Fibroblast of the conjunctiva (primary cell): ENCODE data around the gene SLC48A1.
"Not testable (repeated sequence)": the region's sequence is repeated elsewhere in the genome, so short reads cannot be mapped to it uniquely, and the experiment has no call there.

Experiments used
- DNase-seq: peaks from one replicate; pipeline ENCODE4 v3.0.0-alpha.2; 2010; ENCODE audit warnings: low read depth

The SLC48A1 gene

GRCh38 chr12:47811581-47812484, 38.8 kb downstream of the SLC48A1 start:
- peak; percentile 66 for DNase-seq

- DNase-seq: peak; percentile 73
Measured at GRCh38 chr12:47812797-47813510, 39.9 kb downstream of the SLC48A1 start.

GRCh38 chr12:47813511-47814196, 40.6 kb downstream of the SLC48A1 start:
- DNase-seq: no peak

GRCh38 chr12:47814539-47815170, 41.6 kb downstream of the SLC48A1 start:
- no peak for DNase-seq

GRCh38 chr12:47815447-47815846, 42.4 kb downstream of the SLC48A1 start:
- not testable (repeated sequence) for DNase-seq

- no peak for DNase-seq
Measured at GRCh38 chr12:47816403-47817271, 43.6 kb downstream of the SLC48A1 start.

GRCh38 chr12:47817272-47818006, 44.4 kb downstream of the SLC48A1 start:
- DNase-seq: no peak

- no peak for DNase-seq
Measured at GRCh38 chr12:47818007-47818376, 45.0 kb downstream of the SLC48A1 start.

- DNase-seq: no peak
Measured at GRCh38 chr12:47818467-47819137, 45.6 kb downstream of the SLC48A1 start.

- DNase-seq: no peak
Measured at GRCh38 chr12:47819138-47819895, 46.3 kb downstream of the SLC48A1 start.

- DNase-seq: peak; percentile 75
Measured at GRCh38 chr12:47819896-47820630, 47.0 kb downstream of the SLC48A1 start, which contains the start of gene HDAC7. Gene HDAC7, minus strand, starts transcription at chr12:47819903. Its CDS starts 118 bp downstream, at chr12:47819785.

GRCh38 chr12:47820631-47821345, 47.8 kb downstream of the SLC48A1 start:
- DNase-seq: peak; percentile 96

GRCh38 chr12:47821346-47821706, 48.3 kb downstream of the SLC48A1 start:
- DNase-seq: no peak

GRCh38 chr12:47822401-47822800, 49.4 kb downstream of the SLC48A1 start:
- DNase-seq: no peak

- no peak for DNase-seq
Measured at GRCh38 chr12:47822863-47823262, 49.8 kb downstream of the SLC48A1 start.

GRCh38 chr12:47823422-47824086, 50.5 kb downstream of the SLC48A1 start:
- DNase-seq: no peak

- no peak for DNase-seq
Measured at GRCh38 chr12:47824198-47824597, 51.2 kb downstream of the SLC48A1 start.
